IPS DF 4.7 (cell line): ENCODE results near the gene NPAS2.

Source experiments
- DNase-seq: peaks from one replicate; pipeline ENCODE4 v3.0.0-alpha.2; 2013; ENCODE audit warnings: low spot score; ENCODE audit errors: extremely low read depth

Gene NPAS2

DNA sequence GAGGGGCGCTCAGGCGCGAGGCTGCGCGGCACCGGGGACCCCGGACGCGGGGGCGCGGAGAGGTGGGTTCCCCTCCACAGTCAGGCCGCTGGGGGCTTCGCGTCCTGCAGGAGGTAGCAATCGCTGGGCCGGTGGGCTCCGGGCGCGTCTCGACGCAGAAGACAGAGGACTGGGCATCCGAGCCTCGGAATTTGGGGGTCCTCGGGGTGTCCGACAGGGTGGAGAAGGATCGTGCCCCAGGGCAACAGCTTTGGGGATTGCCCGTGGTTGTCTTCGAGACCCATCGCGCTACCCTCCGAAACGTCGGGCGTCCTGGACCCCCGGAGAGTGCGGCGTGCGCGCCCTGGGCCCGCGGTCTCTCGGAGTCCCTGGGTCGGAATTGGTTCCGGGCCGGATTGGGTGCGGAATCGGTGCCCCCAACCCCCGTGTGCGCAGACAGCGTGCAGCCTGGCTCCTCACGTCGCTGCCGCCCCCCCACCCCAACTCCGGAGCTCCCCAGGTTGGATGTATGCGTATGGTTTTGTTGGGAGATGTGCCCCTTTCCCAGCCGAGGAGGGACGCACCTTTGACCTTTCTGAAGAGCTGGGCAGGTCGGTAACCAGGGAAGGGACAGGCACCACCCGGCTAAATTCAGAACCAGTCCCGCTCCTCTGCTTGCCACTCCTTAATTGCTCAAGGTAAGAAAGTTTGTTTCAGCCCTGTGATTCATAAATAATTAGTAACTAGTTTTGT lies 750 bp downstream of the NPAS2 start:
- DNase-seq = no peak

DNA sequence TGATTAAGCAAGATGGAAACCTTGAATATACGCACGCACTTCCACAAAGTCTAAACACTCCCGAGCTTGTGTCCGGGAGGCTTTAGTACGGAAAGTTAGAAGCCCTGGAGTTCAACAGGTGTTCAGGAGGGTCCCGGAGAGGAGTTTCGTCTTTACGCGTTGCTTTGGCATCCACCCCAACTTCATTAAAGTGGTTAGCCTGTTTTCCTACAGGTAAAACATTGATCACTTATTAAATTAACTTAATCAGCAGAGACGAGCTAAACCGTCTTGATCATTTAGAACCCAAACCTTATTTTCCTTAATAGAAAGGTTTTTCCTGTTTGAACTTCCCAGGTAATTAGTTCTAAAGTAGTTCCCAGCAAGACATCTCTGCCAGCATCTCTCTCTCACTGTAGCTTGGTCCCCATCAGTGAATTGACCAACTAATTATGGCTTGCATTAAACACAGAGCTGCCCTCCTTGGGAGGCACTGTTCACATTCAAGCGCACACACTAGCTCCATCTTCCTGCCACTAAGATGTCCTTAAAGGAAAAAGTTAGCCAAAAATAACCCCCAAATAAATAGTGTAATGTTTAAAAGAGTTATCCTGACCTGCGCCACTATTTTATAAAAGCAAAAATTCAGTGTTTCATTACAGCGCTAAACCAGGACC lies 1.4 kb downstream of the NPAS2 start:
- no peak for DNase-seq

DNA sequence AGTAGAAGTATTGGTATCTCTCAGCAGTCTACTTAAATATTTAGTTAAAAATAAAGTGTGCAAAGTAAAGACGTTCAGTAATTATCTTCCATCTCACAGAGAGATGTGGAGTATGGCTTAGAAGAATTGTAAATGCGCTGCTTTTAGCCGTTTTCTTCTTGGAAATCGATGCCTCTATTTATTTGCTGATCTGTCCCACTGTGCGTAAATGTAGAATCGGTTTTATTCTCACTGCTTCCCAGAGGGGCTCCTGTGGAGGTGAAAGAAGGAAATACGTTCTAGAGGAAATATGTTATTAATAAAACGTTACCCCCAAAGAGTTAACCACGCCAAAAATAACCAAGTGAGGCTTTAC lies 1.9 kb downstream of the NPAS2 start:
- no peak for DNase-seq

- no peak for DNase-seq
Measured at GRCh38 chr2:100822587-100823248, 2.8 kb downstream of the NPAS2 start.

DNA sequence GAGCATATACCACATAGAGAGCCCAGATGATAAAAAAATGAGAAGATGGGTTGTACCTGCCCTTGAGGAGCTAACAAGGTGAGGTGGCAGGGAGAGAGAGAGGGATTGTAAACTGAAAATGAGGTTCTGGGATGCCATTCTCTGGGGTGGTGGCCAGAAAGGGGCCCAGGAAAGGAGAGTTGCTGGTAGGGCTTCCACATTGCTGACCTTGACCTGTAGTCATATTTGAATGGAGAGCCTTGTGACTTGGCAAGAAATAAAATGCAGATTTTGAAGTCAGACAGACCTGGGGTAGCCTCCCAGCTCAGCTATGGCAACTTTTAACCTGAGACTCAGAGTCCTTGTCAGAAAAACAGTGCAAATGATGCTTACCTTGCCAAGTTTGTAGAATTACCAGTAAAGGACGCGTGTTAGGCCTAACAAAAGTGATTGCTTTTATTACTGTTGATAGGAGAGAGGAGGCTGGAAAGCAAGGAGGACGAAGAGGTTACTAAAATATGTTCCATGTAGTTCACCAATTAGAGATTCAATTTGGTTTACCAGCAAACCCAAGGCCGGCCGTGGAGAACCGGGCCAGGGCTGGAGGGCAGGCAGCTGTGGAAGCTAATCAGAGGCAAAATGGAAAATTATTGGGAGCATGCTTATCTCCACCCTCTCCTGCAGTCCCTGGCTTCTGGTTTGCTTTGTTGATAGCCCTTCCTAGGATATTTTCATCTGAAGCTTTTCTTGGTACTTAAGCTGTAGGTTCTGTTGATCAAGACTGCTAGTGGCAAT lies 3.9 kb downstream of the NPAS2 start:
- no peak for DNase-seq

- DNase-seq = no peak
Measured at GRCh38 chr2:100824842-100825241, 4.9 kb downstream of the NPAS2 start.

GRCh38 chr2:100826494-100826893 lies 6.6 kb downstream of the NPAS2 start:
- no peak for DNase-seq

DNA sequence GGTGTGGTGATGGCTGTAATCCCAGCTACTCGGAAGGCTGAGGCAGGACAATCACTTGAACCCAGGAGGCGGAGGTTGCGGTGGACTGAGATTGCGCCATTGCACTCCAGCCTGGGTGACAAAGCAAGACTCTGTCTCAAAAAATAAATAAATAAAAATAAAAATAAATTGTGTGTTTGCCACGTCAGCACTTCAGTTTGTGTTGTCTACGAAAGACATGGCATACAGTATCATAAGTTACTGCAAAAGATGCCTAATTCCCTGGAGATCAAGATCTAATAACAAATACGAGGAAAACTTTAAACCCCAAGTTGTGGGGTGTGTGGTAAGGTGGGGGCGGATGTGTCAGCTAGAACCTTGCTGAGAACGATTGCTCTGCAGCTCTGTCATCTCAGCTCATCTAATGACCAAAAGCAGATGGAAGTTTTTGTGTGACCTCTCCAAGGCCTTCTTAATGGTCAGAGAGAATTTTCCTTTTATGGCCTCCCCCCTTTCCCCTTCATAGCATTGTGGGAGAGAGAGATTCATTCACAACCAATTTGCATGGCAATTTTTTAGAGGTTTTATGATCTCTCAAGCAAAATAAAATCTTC lies 11.3 kb downstream of the NPAS2 start:
- no peak for DNase-seq

- DNase-seq = no peak
Measured at GRCh38 chr2:100831831-100832230, 11.9 kb downstream of the NPAS2 start.

DNA sequence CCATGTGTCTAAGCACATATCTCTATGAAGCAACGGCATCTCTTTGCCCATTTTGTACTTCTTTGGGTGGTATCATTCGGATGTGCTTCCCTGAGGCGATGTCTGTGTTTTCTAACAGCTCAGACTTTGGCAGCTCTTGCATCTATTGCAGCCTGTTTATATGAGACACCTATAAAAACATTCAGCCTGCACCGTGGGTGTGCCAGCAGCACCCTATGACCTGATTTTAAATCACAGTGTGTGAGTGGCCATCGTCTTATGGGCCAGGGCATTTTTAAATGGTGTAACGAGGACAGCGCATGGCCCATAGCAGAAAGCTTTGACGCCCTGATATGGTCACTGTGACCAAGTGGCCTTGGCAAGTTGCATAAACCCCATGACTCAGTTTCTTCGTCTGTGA lies 12.9 kb downstream of the NPAS2 start:
- no peak for DNase-seq

DNA sequence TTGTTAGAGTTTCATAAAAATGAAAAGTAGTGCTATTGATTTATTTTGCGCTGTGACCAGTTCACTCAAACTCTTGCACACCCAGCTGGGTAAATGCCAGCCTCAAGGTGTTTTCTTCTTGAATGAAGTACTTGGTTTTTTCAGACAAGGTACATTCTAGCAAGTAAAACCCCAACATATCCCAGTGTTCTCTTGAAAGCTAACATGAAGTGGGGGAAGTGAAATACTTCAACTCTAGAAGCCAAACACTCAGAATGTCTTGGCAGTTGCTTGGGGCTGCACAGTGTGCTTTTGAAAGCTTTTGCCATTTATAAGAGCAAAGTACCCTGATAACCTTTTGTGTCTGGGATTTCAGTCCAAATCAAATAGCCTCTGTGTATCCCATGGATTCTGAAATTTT lies 13.4 kb downstream of the NPAS2 start:
- no peak for DNase-seq

DNA sequence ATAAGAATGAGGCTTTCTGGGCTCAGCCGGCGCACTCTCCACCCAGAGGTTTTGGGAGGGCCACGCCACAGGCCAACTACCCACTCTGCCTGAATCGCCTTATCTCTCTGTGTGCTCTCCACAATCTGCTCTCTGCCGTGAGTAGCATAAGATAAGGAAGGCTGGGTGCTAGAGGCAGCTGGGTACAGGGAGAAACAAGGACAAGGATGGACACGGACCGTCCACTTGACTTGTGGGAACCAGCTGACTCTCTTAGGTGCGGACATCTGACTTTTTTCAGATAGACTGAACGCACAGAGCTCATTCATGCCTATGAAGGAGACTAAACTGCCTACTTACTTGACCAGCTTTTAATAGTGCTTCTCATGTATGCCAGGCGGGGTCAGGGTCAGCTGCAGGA lies 14.3 kb downstream of the NPAS2 start:
- no peak for DNase-seq

GRCh38 chr2:100835006-100835659 lies 15.2 kb downstream of the NPAS2 start:
- DNase-seq = no peak

GRCh38 chr2:100840519-100840918 lies 20.6 kb downstream of the NPAS2 start:
- no peak for DNase-seq

DNA sequence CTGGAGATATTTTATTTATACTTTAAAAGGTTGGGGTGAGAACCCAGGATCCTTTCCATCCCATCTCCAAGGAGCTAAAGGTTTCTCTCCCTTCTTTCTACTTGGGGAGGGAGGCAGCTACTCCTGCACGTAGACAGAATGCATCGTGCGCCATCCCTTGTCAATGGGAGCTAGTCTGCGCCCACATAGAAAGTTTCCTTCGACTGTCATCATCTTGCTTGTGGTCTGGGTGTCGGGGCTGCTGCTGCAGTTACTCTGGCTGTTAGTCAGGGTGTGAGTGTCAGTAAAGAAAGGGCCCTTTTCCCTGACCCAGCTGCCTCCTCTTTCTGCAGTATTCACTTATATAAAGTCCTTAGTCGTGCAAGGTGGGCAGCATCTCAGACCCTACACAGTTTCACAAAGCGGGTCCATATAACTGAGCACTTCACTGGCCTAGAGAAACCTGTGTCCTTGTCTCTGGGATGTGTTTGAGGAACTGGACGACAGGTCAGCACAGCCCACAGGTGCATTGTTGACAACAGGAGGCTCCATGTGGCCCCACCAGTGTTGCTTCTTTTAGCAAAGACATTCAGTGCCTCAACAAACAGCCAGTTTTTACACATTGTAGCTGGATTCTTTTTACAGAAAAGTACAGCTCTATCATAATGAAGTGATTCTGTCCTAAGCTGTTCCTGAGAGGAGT lies 22.4 kb downstream of the NPAS2 start:
- no peak for DNase-seq

DNA sequence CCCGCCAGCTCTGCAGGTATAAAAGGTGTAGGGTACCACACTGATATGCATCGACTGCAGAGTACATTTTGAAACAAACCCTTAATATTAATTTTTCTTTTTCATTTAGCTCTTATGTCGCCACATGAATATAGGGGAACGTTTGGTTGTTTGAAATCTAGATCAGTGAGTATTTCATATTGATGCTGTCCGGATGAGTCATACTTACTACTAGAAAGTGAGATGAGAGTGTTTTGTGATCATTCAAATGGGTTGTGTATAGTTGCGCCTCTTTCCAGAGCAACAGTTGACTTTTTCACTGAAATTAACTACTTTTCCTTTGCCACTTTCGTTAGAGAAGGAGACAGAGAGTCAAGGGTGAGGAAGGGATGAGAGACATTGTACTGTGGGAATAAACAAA lies 24.6 kb downstream of the NPAS2 start:
- DNase-seq = no peak

DNA sequence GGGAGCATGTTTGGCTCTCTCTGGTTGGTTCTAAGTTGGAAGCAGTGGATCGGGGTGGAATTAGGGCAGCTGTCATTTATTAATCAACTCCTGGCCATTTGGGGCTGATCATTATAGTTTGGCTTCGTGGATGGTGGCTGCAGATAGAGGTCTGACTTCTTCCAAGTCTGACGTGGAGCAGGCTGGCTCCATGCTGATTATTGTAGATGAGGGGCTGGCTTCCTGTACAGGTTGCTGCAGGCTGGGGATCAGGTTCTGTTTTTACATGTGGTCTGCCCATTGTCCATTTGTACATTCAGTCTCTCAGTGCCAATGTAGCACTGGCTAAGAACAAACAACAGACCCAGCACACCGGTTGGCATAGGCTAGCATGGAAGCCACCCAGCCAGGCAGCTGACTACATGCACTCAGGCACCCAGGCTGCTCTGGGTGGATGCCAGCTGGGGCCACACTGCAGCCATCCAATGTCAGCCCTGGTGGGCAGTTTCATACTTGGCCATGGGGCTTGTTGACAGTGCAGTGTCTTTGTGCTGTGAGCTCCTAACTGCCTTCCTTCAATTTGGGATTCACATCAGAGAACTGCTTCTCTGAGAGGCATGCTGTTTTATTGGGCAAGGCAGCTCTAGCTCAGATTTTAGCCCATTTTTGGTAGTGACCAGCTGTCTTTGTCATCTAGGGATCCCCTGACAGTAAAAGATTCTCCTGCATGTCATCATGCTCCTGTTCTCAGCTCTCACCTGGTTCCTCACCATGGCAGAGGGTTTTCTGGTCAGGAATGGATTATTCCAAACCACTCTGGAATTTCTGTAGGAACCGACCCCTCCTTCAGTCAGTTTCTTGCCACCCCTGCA lies 25.4 kb downstream of the NPAS2 start:
- DNase-seq = no peak

DNA sequence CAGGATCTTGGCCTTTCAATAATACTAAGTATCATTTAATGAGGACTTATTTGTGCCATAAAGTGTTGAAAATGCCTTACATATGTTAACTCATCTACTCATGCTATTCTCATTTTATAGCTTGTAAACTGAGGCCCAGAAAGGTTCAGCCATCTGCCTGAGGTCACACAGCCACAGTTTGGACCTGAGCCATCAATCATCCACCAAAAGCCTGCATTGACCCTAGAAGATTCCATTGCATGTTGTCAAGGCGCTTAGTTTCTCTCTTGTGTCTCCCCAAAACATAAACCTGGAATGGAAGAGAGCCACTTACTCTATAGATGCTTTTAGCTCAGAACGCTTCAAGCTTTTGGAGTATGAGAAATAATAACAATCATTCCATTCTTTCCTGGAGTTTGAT lies 26.8 kb downstream of the NPAS2 start:
- no peak for DNase-seq

- no peak for DNase-seq
Measured at GRCh38 chr2:100852447-100852846, 32.5 kb downstream of the NPAS2 start.
